SK-N-SH treated with all-trans-retinoic acid at 6 μM for 48 hours (cell line): ENCODE results near the gene MLIP.

Experiments used
- ATAC-seq: fragments of 200-7000 bp; cut with Tn5 transposase; 3 replicates; pipeline ENCODE4 v1.9.1; 2020; ENCODE audit warnings: mild to moderate bottlenecking, moderate library complexity
- ARNTL ChIP-seq: fragments of 450-650 bp; formaldehyde crosslinking; IDR thresholded peaks from 2 replicates; pipeline ENCODE4 v1.5.0; 2020; ENCODE audit warnings: low read depth, mild to moderate bottlenecking, moderate library complexity, borderline replicate concordance
- BACH2 ChIP-seq: fragments of 250-450 bp; sonication (Bioruptor Pico); IDR thresholded peaks from 2 replicates; pipeline ENCODE4 v1.9.0; 2021; ENCODE audit warnings: mild to moderate bottlenecking, borderline replicate concordance
- CREB5 ChIP-seq: fragments of 250-450 bp; sonication (Bioruptor Pico); IDR thresholded peaks from 2 replicates; pipeline ENCODE4 v1.5.1; 2020; ENCODE audit warnings: low read depth, mild to moderate bottlenecking, moderate library complexity
- CSDC2 ChIP-seq: fragments of 250-450 bp; sonication (Bioruptor Pico); IDR thresholded peaks from 2 replicates; pipeline ENCODE4 v1.5.0; 2020; ENCODE audit warnings: mild to moderate bottlenecking, moderate library complexity
- CSRNP3 ChIP-seq: fragments of 250-450 bp; sonication (Bioruptor Pico); IDR thresholded peaks from 2 replicates; pipeline ENCODE4 v1.5.1; 2021; ENCODE audit warnings: mild to moderate bottlenecking, moderate library complexity
- ESRRG ChIP-seq: fragments of 250-450 bp; sonication (Bioruptor Pico); IDR thresholded peaks from 2 replicates; pipeline ENCODE4 v1.6.1; 2021; ENCODE audit warnings: mild to moderate bottlenecking
- GLIS3 ChIP-seq: fragments of 250-450 bp; sonication (Bioruptor Pico); IDR thresholded peaks from 2 replicates; pipeline ENCODE4 v1.5.0; 2020; ENCODE audit warnings: mild to moderate bottlenecking, moderate library complexity
- ISL1 ChIP-seq: fragments of 250-450 bp; sonication (Bioruptor Pico); IDR thresholded peaks from 2 replicates; pipeline ENCODE4 v2.1.2; 2022; ENCODE audit warnings: mild to moderate bottlenecking, moderate library complexity
- OSR1 ChIP-seq: fragments of 250-450 bp; sonication (Bioruptor Pico); IDR thresholded peaks from 2 replicates; pipeline ENCODE4 v1.8.0; 2022; ENCODE audit warnings: moderate library complexity, mild to moderate bottlenecking, inconsistent platforms
- PATZ1 ChIP-seq: fragments of 250-450 bp; sonication (Bioruptor Pico); IDR thresholded peaks from 2 replicates; pipeline ENCODE4 v1.8.0; 2020; ENCODE audit warnings: mild to moderate bottlenecking, moderate library complexity, borderline replicate concordance
- POU6F1 ChIP-seq: fragments of 250-450 bp; sonication (Bioruptor Pico); IDR thresholded peaks from 2 replicates; pipeline ENCODE4 v1.8.0; 2021; ENCODE audit warnings: low read depth, mild to moderate bottlenecking, moderate library complexity, borderline replicate concordance
- PPARA ChIP-seq: fragments of 250-450 bp; sonication (Bioruptor Pico); IDR thresholded peaks from 2 replicates; pipeline ENCODE4 v1.5.0; 2020; ENCODE audit warnings: mild to moderate bottlenecking, borderline replicate concordance
- SNAI2 ChIP-seq: fragments of 250-450 bp; sonication (Bioruptor Pico); IDR thresholded peaks from 2 replicates; pipeline ENCODE4 v1.5.0; 2020; ENCODE audit warnings: mild to moderate bottlenecking, moderate library complexity
- TCF4 ChIP-seq: fragments of 250-450 bp; sonication (Bioruptor Pico); IDR thresholded peaks from 2 replicates; pipeline ENCODE4 v1.8.0; 2021; ENCODE audit warnings: mild to moderate bottlenecking, moderate library complexity, borderline replicate concordance
- TOX ChIP-seq: fragments of 250-450 bp; sonication (Bioruptor Pico); IDR thresholded peaks from 2 replicates; pipeline ENCODE4 v1.8.0; 2021; ENCODE audit warnings: mild to moderate bottlenecking, moderate library complexity, borderline replicate concordance
- TSHZ2 ChIP-seq: fragments of 250-450 bp; sonication (Bioruptor Pico); IDR thresholded peaks from 2 replicates; pipeline ENCODE4 v1.5.0; 2020; ENCODE audit warnings: mild to moderate bottlenecking, moderate library complexity
- ZC3H10 ChIP-seq: fragments of 250-450 bp; sonication (Bioruptor Pico); IDR thresholded peaks from 2 replicates; pipeline ENCODE4 v1.5.1; 2021; ENCODE audit warnings: mild to moderate bottlenecking, moderate library complexity
- ZFP3 ChIP-seq: fragments of 250-450 bp; sonication (Bioruptor Pico); IDR thresholded peaks from 2 replicates; pipeline ENCODE4 v1.5.0; 2020; ENCODE audit warnings: mild to moderate bottlenecking, moderate library complexity
- ZNF70 ChIP-seq: fragments of 450-650 bp; formaldehyde crosslinking; IDR thresholded peaks from 2 replicates; pipeline ENCODE4 v1.5.0; 2020; ENCODE audit warnings: mild to moderate bottlenecking, moderate library complexity
- ZNF8 ChIP-seq: fragments of 450-650 bp; formaldehyde crosslinking; IDR thresholded peaks from 2 replicates; pipeline ENCODE4 v1.5.0; 2020; ENCODE audit warnings: mild to moderate bottlenecking, moderate library complexity

Gene MLIP

GRCh38 chr6:54072635-54073313, 38.5 kb upstream of the MLIP start:
- ATAC-seq = no peak
- no peak for TF ChIP-seq ARNTL
- no peak for TF ChIP-seq TSHZ2
- TF ChIP-seq ZFP3 (CRISPR knock-in tag) = no peak
- no peak for TF ChIP-seq BACH2 (CRISPR knock-in tag)

GRCh38 chr6:54073487-54073886, 37.8 kb upstream of the MLIP start:
- ATAC-seq = no peak
- TF ChIP-seq ARNTL (no peak), ISL1 (no peak)
- TF ChIP-seq, all 23 proteins: peak for 0

GRCh38 chr6:54074109-54074508, 37.1 kb upstream of the MLIP start:
- no peak for ATAC-seq
- TF ChIP-seq ZFP3 (CRISPR knock-in tag) (no peak), ZC3H10 (CRISPR knock-in tag) (no peak), CSRNP3 (CRISPR knock-in tag) (no peak), ZNF70 (CRISPR knock-in tag) (no peak), ISL1 (no peak), SNAI2 (no peak), CREB5 (CRISPR knock-in tag) (no peak), POU6F1 (CRISPR knock-in tag) (no peak), ESRRG (CRISPR knock-in tag) (no peak), ZNF8 (no peak), CSDC2 (CRISPR knock-in tag) (no peak), OSR1 (CRISPR knock-in tag) (no peak), BACH2 (CRISPR knock-in tag) (no peak), PATZ1 (CRISPR knock-in tag) (no peak), TCF4 (CRISPR knock-in tag) (no peak), ARNTL (no peak), TOX (CRISPR knock-in tag) (no peak), GLIS3 (CRISPR knock-in tag) (no peak), PPARA (no peak)
